Endothelial cell of umbilical vein (primary cell): ENCODE measurements around the gene RABGGTB. TPM values are rescaled to one million over a fixed set of nuclear protein-coding genes. Genes with fewer than 3 reads are reported as not detected.
A peak's percentile ranks its signal among the peaks of the same experiment; 100 is the strongest.

Experiments
- BruUV-seq: library from RNA; stranded (reverse); fragments of 400-500 nt; replicated peaks from 2 replicates; lab custom pipeline; 2021; lab: Mats Ljungman, UMichigan
- CTCF ChIA-PET: fragments of 300-600, 350-600 bp; sonication (Branson Sonifier 250); formaldehyde crosslinking; loops from one replicate; lab custom pipeline; 2021; ENCODE audit warnings: antibody characterized with exemption, inconsistent platforms; lab: Charles Lee
- POLR2A ChIA-PET: fragments of 300-600, 350-600 bp; sonication (Branson Sonifier 250); formaldehyde crosslinking; loops from one replicate; lab custom pipeline; 2021; ENCODE audit warnings: antibody characterized with exemption, inconsistent platforms; lab: Charles Lee
- DNase-seq: peaks from one replicate; pipeline ENCODE4 v3.0.0-alpha.2; 2011; ENCODE audit warnings: low read depth, low spot score
- FAIRE-seq: peaks from 2 replicates; lab custom pipeline; 2011; peaks lifted over from hg19 to GRCh38; lab: Jason Lieb, UNC
- H2AFZ ChIP-seq: 2 replicates; pipeline ENCODE4 v1.6.0; 2012; ENCODE audit warnings: low read depth, low read length, control low read depth, inconsistent platforms
- H3K27ac ChIP-seq: 2 replicates; pipeline ENCODE4 v1.5.1; 2011; ENCODE audit warnings: low read depth, mild to moderate bottlenecking, control low read depth, low read length, moderate library complexity; ENCODE audit not compliant: insufficient read depth
- H3K27me3 ChIP-seq, 2 experiments: 2 replicates each; pipeline versions ENCODE4 v1.6.0 to v1.6.1; 2011; ENCODE audit warnings: low read length in 2 of 2, mixed read lengths in 1 of 2; ENCODE audit not compliant: control insufficient read depth in 2 of 2, insufficient read depth in 2 of 2
- H3K36me3 ChIP-seq, 2 experiments: 2 replicates in 1 of 2; 3 replicates in 1 of 2; pipeline ENCODE4 v1.5.1; 2011; ENCODE audit warnings: low read length in 2 of 2, mild to moderate bottlenecking in 1 of 2, moderate library complexity in 1 of 2; ENCODE audit not compliant: control insufficient read depth in 2 of 2, insufficient read depth in 2 of 2; ENCODE audit errors: extremely low read depth in 1 of 2
- H3K4me1 ChIP-seq: 3 replicates; pipeline ENCODE4 v1.5.1; 2011; ENCODE audit warnings: mild to moderate bottlenecking, low read length; ENCODE audit not compliant: control insufficient read depth, insufficient read depth; ENCODE audit errors: extremely low read depth
- H3K4me2 ChIP-seq: 2 replicates; pipeline ENCODE4 v1.6.1; 2011; ENCODE audit warnings: low read length, control low read depth, mixed read lengths; ENCODE audit not compliant: insufficient read depth
- H3K4me3 ChIP-seq, 3 experiments: fragments of 200-600 bp in 1 of 3; sonication (generic), shearing (Covaris generic) in 1 of 3; replicated peaks in 1 of 3; 2 replicates each; pipeline ENCODE4 v1.5.1; 2011 to 2016; ENCODE audit warnings: control low read depth in 3 of 3, low read length in 3 of 3, mild to moderate bottlenecking in 2 of 3, inconsistent platforms in 1 of 3, low read depth in 1 of 3, moderate library complexity in 1 of 3; ENCODE audit not compliant: insufficient read depth in 1 of 3
- H3K79me2 ChIP-seq: 2 replicates; pipeline ENCODE4 v1.6.0; 2012; ENCODE audit warnings: low read length, inconsistent platforms; ENCODE audit not compliant: control insufficient read depth, insufficient read depth
- H3K9ac ChIP-seq: replicated peaks from 2 replicates; pipeline ENCODE3; 2011; ENCODE audit warnings: low read length, control low read depth; ENCODE audit not compliant: insufficient read depth; ENCODE audit errors: extremely low read depth
- H3K9me1 ChIP-seq: replicated peaks from 3 replicates; pipeline ENCODE4 v1.6.0; 2011; ENCODE audit warnings: mild to moderate bottlenecking, low read length; ENCODE audit not compliant: control insufficient read depth, insufficient read depth; ENCODE audit errors: extremely low read depth
- H3K9me3 ChIP-seq: replicated peaks from 2 replicates; pipeline ENCODE4 v1.5.1; 2012; ENCODE audit warnings: low read length, inconsistent platforms; ENCODE audit not compliant: control insufficient read depth, insufficient read depth
- H4K20me1 ChIP-seq: replicated peaks from 2 replicates; pipeline ENCODE3; 2011; ENCODE audit warnings: mild to moderate bottlenecking, low read length; ENCODE audit not compliant: control insufficient read depth, insufficient read depth; ENCODE audit errors: extremely low read depth
- JUN ChIP-seq: IDR thresholded peaks from 2 replicates; pipeline ENCODE4 v1.6.1; 2011; ENCODE audit warnings: borderline replicate concordance, low read depth; ENCODE audit not compliant: insufficient read length, insufficient read depth
- MAX ChIP-seq: IDR thresholded peaks from 2 replicates; pipeline ENCODE4 v1.6.1; 2011; ENCODE audit not compliant: insufficient read depth, insufficient read length
- MYC ChIP-seq: IDR thresholded peaks from one replicate; pipeline ENCODE4 v1.6.1; 2011; ENCODE audit warnings: mild to moderate bottlenecking, low read depth, low read length
- POLR2A ChIP-seq: IDR thresholded peaks from 2 replicates; pipeline ENCODE4 v1.6.1; 2012; ENCODE audit warnings: low read depth, mild to moderate bottlenecking, control low read depth, low read length
- POLR2AphosphoS5 ChIP-seq: IDR thresholded peaks from 2 replicates; pipeline ENCODE4 v1.6.1; 2012; ENCODE audit warnings: low read depth, mild to moderate bottlenecking, control low read depth, low read length, moderate library complexity; ENCODE audit not compliant: insufficient read depth
- dilution Hi-C: fragments of 300-500 bp; cut with MboI; formaldehyde crosslinking; loops from one replicate; pipeline ENCODE4 v1.15.0; 2019; ENCODE audit warnings: low sequenced_read_pairs; ENCODE audit not compliant: extremely low pct_ligation_motif_present
- intact Hi-C: fragments of 100-400 bp; cut with micrococcal nuclease; formaldehyde crosslinking; loops from one replicate; pipeline ENCODE4 v1.10.0; 2022
- polyA plus RNA-seq, 4 experiments: library from polyadenylated mRNA; depleted of rRNA in 3 of 4; stranded (reverse) in 3 of 4; unstranded in 1 of 4; fragments of >200 nt; gene quantifications; 2 replicates each; pipeline versions ENCODE4 v1.2.1 to v1.2.3, GENCODE V29; 2011 to 2012; ENCODE audit warnings: missing spikeins in 1 of 4
- total RNA-seq: library from RNA; stranded (reverse); gene quantifications from 2 replicates; pipeline ENCODE4 v1.2.3, GENCODE V29; 2021

RABGGTB gene
- total and polyA plus RNA-seq, 2 donors (not counting 3 experiments of a cell fraction or from before 2014, with no cell fraction given) = 78.2 to 114 TPM

GRCh38 chr1:75786901-75787493 is 941 bp downstream of the RABGGTB start:
- Histone ChIP-seq H3K4me2 (peak overlapping the region; percentile 94), H3K9me1 (no peaks in the 10 kb centered on the region), H4K20me1 (peaks cover 3% of the 10 kb centered on the region), H3K27me3 (no peaks in the 10 kb centered on the region), H2AFZ (no peak overlapping the region), H3K79me2 (peaks cover 57% of the 10 kb centered on the region), H3K36me3 (peaks cover 7 to 15% of the 10 kb centered on the region in 2 experiments), H3K4me1 (peaks cover 33% of the 10 kb centered on the region), H3K9ac (peak overlapping the region; percentile 98), H3K4me3 (peak overlapping the region; percentile 62 to 99 (median 96)), H3K9me3 (no peaks in the 10 kb centered on the region), H3K27ac (peak overlapping the region; percentile 83)
- intact Hi-C loops (loop anchor here (1.0 to 5.0 kb wide), 6 partner anchors 22 to 1054 kb away; partner anchors contain the start of genes ACADM, CRYZ and TYW3), dilution Hi-C loops (no loop called here)
- FAIRE-seq (no peak), DNase-seq (no peak)
- TF ChIP-seq MYC (no peak), POLR2A (peak; percentile 2), MAX (no peak), POLR2AphosphoS5 (no peak)
- no TSS peak for BruUV-seq
- POLR2A ChIA-PET = interaction anchor here (1.0 kb wide), 1 partner anchor 10 kb away, joined by 4 read pairs; the partner anchor contains the start of gene MSH4
- CTCF ChIA-PET = interaction anchor here (1.3 to 1.6 kb wide), 2 partner anchors 14 to 19 kb away, joined by 4 to 8 read pairs; no protein-coding TSS in a partner anchor

DNA sequence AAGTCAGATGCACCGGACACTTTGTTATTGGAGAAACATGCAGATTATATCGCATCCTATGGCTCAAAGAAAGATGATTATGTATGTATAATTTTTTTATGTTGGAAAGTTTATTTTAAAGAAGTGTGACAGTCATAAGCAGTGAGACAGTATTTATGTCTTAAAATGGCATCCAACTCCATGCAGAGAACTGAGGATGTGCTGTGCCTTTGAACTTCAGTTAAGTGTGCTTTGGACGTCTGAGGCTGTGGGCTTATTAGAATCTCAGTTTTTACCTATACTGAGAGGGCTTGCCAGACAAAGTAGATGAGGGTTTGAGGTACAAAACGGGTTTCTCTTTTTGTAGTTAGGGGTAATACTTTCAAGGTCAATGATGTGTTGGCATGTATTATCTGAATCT is 1.5 kb downstream of the RABGGTB start:
- no peaks in the 10 kb centered on the region for H3K27me3 ChIP-seq
- dilution Hi-C loops (no loop called here), intact Hi-C loops (loop anchor here (2.0 to 5.0 kb wide), 4 partner anchors 280 to 1055 kb away; partner anchors contain the start of genes CRYZ and TYW3)
- H3K9me3 ChIP-seq = no peaks in the 10 kb centered on the region
- H2AFZ ChIP-seq = no peak overlapping the region
- H3K4me1 ChIP-seq = peaks cover 33% of the 10 kb centered on the region
- DNase-seq (no peak), FAIRE-seq (peak; percentile 12)
- ChIA-PET POLR2A (no interaction called here), CTCF (interaction anchor here (0.9 kb wide), 1 partner anchor 555 kb away, joined by 4 read pairs; no protein-coding TSS in a partner anchor)
- peaks cover 62% of the 10 kb centered on the region for H3K79me2 ChIP-seq
- peak overlapping the region; percentile 94 for H3K4me2 ChIP-seq
- peaks cover 7 to 20% of the 10 kb centered on the region in 2 experiments for H3K36me3 ChIP-seq
- H3K9me1 ChIP-seq = no peaks in the 10 kb centered on the region
- peak overlapping the region; percentile 62 to 99 (median 96) for H3K4me3 ChIP-seq
- TF ChIP-seq POLR2A (peak; percentile 40), JUN (no peak)
- H3K9ac ChIP-seq = peak overlapping the region; percentile 98
- H4K20me1 ChIP-seq = peaks cover 3% of the 10 kb centered on the region
- BruUV-seq = no TSS peak
- H3K27ac ChIP-seq = peak overlapping the region; percentile 36
